HT-29 (cell line): ENCODE data around the gene CELA2B. TPM values are rescaled to one million over a fixed set of nuclear protein-coding genes. Genes with fewer than 3 reads are reported as not detected.
A peak's percentile ranks its signal among the peaks of the same experiment; 100 is the strongest.
"Not testable (repeated sequence)": the region's sequence is repeated elsewhere in the genome, so short reads cannot be mapped to it uniquely, and the experiment has no call there.

ENCODE experiments used
- DNase-seq: peaks from one replicate; pipeline ENCODE4 v3.0.0-alpha.2; 2015; ENCODE audit warnings: low spot score
- total RNA-seq: library from RNA; depleted of rRNA; stranded (reverse); fragments of >200 nt; shearing (Covaris generic); gene quantifications from 2 replicates; pipeline ENCODE4 v1.2.3, GENCODE V29; 2014; rRNA removed

Gene CELA2B
- total RNA-seq: not detected in 2 replicates

DNA sequence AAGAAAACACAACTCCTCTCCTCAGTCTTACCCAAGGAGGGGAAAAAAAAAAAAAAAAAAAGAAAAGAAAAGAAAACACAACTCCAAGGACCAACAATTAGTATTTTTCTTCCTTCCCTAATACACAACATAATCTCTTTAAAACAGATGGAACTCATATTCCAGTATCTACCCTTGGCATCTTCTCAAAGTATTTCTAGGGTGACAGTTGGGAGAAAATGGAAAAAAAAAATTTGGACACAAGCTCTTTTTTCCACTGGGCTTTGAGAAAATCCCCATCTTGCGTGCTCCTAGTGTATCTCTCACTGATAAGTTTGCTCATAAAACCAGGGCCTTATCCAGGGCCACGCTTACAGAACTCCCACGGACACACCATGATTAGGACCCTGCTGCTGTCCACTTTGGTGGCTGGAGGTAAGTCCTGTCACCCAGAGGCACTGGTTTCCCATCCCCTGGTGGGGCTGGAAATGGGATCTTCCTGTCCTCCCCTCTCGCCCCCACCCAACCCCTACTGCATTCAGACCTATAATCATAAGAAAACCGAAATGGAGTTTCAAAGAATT, at the start of gene CELA2B:
Gene CELA2B, plus strand, starts transcription at position 353 of the 563 bp plus-strand sequence. Its CDS starts 22 bp downstream, at position 375.
- no peak for DNase-seq

DNA sequence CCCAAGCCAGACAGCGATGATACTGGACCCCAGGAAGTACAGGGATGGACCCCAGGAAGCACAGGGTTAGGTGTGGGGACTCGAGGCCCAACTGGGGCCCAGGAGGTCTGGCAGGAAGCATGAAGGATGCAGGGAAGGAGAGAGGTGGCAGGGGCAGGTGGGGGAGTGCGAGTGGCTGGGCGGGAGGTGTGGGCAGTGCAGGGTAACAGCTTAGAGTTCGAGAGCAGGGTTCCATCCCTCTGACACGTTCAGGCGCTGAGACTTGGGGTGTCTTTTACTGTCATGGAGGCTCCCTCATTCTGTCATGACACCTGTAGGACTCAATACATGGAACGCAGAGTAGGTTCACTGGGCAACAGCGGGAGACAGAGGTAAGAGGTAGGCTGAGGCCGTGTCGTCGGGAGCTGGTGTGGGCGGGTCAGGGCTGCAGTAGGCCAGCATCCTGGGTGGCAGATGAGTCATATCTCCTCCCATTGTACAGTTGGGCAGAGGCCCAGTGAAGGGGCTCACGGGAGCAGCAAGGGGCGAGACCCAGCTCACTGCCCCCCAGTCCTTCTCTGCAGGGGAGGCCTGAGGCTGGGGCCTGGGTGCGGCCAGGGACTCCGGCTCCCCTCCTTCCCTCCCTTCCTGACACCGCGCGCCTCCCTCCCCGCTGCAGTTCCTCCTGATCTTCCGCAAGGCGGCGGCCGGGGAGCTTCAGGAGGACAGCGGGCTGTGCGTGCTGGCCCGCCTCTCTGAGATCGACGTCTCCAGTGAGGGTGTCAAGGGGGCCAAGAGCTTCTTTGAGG, 49.2 kb upstream of the CELA2B start:
- peak; percentile 79 for DNase-seq

DNA sequence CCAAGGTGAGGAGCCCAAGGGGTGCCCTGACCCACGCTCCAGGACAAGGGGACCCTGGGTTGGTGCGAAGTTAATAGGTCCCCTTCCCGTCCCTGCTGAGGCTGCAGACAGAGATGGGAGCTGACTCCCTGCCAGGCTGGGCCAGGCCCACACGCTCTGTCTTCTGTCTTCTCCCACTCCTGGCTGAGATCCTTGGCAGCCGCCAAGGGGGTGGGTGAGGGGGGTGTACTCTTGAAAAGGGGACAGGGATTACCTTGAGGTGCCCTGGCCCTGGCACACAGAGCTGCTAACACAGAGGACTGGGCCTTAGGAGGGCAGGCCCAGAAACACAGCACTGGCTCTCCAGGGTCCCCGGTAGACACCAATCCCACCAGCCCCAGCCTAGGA, 48.6 kb upstream of the CELA2B start:
- DNase-seq: no peak

DNA sequence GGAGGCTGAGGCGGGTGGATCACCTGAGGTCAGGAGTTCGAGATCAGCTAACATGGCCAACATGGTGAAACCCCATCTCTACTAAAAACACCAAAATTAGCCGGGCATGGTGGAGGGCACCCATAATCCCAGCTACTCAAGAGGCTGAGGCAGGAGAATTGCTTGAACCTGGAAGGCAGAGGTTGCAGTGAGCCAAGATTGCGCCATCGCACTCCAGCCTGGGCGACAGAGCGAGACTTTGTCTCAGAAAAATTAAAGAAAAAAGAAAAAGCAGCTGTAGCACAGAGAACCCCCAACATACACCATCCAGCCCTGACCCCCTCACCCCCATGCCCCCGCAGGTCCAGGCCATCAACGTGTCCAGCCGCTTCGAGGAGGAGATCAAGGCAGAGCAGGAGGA, 47.7 kb upstream of the CELA2B start:
- DNase-seq: not testable (repeated sequence)

DNA sequence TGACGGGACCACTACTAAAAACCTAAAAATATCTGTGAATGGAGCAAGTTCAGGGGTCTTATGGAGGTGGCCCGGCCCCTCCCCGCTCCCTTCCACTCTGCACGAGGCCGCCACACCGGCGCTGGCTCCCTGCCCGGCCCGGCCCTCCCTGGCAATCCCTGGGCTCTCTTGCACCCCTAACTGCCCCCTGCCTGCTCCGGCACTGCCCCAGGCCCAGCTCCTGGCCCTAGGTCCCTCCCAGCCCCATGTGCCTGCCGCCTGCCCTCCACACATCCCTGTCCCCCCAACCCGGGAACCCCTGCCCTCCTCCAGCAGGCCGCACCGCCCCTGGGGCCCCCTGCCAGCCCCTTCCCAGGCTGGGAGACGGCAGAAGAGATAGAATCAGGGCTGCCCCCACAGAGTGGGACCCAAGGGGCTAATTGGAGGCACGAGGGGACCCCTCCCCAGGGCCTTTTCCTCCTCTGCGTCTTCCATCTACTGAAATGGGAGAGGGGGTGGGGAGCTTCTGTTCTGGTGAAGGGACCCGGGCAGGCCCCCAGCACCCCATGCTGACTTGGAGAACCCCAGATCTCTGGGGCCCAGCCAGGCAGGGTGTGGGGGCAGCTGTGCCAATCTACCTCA, 47.0 kb upstream of the CELA2B start:
- DNase-seq: no peak

DNA sequence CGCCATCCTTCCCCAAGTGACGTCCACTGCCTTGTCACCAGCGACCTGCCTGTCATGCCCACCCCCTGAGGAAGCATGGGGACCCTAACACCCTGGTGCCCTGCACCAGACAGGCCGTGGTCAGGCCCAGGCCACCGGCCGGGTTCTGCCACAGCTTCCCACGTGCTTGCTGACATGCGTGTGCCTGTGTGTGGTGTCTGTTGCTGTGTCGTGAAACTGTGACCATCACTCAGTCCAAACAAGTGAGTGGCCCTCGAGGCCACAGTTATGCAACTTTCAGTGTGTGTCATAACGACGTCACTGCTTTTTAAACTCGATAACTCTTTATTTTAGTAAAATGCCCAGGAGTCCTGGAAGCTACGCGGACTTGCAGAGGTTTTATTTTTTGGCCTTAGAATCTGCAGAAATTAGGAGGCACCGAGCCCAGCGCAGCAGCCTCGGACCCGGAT, 46.2 kb upstream of the CELA2B start:
- DNase-seq: no peak

DNA sequence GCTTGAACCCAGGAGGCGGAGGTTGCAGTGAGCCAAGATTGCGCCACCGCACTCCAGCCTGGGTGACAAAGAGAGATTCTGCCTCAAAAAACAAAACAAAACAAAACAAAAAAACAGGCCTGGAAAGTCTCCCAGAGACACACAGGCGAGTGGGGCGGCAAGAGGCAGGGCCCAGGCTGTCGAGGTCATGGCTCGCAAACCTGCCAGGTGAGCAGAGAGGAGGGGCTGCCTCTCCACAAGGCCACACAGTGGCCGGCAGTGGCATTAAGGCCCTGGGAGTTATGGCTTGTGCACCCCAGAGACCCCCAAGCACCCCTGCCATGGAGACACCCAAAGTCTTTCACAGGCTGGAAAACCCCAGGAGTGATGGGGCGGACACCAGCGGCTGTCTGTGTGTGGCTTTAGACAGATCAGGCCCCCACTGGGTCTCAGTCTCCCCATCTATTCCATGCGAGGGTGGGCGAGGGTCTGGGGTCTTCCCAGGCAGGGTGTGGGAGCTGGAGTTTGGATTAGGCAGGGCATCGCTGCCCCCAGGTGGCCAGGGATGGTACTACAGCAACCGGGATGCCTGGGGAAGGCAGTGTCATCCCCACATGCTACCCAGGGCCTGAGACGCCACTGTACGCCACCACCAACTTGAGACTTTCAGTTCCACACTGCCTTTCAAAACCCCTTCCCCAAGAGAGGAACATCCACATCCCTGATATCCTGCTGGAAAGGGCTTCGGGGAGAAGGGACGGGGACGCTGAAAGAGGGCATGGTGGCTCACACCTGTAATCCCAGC, 44.9 kb upstream of the CELA2B start:
- DNase-seq: peak; percentile 65

DNA sequence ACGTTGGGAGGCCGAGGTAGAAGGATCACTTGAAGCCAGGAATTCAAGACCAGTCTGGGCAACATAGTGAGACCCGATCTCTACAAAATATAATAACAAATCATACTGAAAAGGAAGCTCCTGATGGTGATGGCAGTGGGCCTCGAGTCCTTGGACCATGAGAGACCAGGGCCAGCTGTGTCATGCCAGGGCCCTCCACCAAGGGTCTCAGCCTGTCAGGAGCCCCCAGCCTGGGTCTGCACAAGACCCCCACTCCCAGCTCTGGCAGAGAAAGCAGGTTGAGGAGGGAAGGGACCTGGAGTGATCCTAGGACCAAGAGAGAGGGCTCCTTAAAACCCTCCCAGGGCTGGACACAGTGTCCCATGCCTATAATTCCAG, 44.3 kb upstream of the CELA2B start:
- DNase-seq: no peak

DNA sequence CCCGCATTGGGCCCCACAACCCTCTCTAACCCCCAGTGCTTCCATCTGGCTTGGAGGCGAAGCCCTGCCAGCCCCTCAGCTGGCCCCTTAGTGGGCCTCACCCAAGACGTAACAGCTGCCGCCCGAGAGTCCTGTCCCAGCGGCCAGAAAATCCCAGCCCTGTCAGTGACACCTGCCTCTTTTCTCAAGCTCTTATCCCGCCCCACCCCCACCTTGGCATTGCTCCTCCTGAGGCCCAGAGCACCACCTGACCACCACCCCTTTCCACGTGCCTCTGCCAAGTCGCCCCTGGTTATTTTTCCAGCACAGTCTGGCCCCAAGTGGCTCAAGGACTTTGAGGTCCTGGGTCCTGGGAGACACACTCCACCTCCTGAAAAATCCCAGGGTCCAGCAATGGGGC, 43.6 kb upstream of the CELA2B start:
- no peak for DNase-seq

DNA sequence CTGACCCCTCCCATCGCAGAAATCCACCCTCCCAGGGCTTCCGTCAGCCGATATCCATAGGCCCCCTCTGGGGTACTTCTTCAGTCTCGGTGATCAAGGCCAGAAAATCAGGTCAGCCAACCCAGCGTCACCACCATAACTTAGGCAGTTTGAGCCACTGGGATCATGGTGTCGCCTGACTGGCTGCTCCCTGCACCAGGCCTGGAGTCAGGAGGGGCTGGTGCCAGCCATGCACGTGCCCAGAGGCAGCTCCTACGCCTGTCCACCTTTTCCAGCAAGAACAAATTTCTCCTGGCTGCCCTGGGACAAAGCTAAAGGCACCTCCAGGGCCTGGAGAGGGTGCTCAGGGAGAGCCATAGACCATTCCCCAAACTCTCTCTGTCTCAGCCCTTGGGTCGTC, 42.4 kb upstream of the CELA2B start:
- DNase-seq: no peak

DNA sequence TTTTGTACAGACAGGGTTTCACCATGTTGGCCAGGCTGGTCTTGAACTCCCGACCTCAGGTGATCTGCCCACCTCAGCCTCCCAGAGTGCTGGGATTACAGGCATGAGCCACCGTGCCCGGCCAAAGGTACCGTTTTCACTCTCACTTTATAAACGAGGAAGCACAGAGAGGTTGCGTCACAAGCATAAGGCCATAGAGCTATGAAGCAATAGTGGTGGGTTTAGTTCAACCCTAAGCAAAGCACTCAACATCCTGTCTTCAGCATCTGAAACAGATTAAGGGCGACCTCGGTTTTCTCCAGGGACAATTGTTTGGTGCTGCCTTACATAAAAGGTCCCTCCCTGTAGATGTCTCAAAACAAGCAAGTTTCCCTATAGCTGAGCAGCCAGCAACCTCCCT, 41.2 kb upstream of the CELA2B start:
- not testable (repeated sequence) for DNase-seq

DNA sequence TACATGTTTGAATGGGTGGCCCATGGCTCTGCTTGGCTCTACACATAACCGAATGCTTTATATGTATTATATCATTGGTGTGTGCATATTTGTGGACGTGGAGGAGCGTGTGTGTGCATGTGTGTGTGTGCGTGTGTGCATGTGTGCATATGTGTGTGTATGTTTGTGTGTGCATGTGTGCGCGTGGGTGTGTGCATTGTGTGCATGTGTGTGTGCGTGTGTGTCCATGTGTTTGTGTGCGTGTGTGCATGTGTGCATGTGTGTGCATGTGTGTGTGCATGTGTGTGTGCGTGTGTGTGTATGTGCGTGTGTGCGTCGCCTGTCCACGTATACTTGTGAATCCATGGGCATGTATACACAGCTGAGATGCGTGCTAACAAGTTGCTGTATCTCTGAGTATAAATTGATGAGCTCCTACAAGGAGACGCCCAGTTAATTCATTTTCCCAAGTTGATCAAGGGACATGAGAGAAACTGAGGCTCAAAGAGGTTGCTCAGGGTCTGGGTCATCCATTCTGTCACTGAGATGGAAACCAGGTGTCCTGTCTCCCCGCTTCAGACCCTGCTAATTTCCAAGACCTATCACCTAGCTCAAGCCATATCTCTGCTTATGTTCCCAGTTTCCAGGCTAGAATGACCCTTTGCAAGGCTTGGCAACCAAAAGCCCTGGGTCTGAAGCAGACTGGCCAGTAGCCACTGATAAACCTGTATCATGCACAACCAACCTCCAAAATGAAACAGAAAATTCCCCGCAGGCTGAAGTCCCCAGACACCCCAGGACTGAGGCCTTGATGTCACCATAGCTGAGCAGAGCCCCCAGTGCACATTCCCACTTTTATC, 40.4 kb upstream of the CELA2B start:
- no peak for DNase-seq

DNA sequence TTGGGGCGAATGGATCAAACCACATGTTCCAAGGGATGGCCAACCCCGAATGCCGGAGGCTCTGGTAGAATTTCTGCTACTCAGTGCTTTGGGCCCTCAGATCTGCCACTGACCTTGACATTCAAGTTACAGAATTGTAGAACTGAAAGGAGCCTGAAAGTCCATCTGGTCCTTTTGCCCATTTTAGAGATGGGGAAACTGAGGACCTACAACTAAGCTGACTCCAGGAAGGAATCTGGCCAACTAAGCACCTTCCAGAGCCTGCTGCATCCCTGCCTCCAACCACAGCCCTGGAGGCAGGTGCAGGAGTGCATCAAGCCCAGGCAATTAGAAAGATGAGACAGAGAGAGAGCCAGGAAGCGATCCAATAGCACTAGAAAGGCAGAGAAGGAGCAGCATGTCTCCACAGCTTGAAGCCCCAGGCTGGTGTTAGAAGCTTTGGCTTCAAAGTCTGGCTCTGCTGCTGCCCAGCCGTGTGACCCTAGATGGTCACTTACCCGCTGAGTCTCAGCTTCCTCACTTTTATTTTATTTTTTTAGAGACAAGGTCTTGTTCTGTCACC, 38.9 kb upstream of the CELA2B start:
- no peak for DNase-seq

DNA sequence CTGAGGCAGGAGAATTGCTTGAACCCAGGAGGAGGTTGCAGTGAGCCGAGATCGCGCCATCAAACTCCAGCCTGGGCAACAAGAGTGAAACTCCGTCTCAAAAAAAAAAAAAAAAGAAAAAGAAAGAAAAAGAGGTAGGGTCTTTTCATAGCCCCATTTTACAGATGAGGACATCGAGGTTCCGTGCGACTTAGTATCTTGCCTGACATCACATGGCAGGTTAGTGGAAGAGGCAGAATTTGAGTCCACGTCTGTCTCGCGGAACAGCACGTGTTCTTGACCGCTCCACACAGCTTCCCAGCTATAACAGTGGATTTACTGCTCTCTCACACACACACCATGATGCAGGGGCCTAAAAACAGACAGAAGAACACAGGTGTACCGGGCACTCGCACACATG, 36.6 kb upstream of the CELA2B start:
- no peak for DNase-seq

DNA sequence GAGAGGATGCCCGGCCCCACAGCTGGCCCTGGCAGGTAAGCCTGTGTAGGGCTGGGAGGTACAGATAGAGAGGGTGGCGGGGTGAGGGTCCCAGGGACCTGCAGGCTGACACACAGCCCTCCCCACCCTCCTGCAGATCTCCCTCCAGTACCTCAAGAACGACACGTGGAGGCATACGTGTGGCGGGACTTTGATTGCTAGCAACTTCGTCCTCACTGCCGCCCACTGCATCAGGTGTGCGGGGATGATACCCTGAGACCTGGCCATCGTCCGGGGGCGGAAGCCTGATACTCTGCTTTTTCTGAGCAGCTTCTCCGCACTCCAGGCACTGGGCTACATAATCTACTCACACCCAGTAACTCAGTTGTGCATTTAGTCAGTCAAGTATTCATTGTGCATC, 35.5 kb upstream of the CELA2B start:
- DNase-seq: no peak

DNA sequence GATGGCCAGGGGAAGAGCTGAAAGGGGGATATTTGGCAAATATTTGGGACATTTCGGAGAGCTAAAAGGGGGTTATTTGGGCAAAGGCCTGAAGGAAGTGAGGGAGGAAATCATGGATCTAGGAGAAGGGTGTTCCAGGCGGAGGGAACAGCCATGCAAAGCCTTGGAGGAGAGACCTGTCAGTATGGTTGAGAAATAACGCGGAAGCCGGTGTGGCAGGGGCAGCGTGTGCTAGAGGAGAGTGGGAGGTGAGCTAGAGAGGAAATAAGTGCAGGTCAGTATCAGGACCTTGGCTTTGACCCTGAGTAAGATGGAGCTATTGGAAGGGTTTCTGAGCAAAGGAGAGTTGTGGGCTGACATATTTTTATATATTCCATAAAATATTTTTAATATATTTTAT, 34.7 kb upstream of the CELA2B start:
- no peak for DNase-seq

DNA sequence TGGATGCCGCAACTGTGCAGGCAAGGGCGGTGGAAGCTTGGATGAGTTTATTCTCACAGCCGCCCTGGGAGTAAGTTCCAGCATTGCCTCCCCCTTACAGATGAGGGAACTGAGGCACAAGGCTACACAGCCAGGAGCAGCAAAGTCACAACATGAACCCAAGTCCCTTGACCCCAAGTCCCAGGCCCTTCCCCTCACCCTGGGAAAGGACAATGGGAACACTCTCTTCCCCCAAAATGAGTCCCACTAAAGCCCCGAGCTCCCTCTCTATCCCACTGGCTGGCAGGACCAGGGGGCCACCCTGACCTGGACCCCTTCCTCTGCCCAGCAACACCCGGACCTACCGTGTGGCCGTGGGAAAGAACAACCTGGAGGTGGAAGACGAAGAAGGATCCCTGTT, 33.8 kb upstream of the CELA2B start:
- DNase-seq: no peak

DNA sequence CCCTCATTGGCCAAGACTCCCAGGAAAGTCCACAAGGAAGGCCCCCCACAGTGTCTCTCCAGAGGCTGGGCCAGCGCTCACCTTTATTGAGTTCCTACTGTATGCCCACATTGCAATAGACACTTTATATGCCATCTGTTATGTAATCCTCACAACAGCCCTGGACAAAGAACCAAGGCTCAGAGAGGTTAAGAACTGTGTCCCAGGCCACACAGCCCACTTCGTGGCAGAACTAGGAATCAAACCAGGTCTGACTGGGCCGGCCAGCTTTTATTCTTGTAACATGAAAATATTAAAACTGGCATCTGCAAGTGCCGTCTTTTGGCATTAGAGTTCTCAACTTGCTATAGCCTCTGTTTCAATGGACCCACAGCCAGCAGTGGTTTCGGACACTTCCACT, 33.1 kb upstream of the CELA2B start:
- DNase-seq: no peak

DNA sequence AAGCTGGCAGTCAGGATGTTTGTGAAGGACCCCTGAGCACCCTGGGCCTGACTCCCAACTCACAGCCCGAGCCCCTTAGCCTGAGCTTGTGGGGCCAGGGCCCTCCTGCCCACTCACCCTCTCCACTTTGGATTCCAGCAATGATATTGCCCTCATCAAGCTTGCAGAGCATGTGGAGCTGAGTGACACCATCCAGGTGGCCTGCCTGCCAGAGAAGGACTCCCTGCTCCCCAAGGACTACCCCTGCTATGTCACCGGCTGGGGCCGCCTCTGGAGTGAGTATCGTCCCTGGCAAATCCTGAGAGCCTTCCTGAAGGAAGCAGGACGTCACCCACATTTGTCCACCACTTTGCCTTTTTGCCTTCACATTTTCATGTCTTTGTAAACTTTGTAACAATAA, 32.6 kb upstream of the CELA2B start:
- DNase-seq: no peak

DNA sequence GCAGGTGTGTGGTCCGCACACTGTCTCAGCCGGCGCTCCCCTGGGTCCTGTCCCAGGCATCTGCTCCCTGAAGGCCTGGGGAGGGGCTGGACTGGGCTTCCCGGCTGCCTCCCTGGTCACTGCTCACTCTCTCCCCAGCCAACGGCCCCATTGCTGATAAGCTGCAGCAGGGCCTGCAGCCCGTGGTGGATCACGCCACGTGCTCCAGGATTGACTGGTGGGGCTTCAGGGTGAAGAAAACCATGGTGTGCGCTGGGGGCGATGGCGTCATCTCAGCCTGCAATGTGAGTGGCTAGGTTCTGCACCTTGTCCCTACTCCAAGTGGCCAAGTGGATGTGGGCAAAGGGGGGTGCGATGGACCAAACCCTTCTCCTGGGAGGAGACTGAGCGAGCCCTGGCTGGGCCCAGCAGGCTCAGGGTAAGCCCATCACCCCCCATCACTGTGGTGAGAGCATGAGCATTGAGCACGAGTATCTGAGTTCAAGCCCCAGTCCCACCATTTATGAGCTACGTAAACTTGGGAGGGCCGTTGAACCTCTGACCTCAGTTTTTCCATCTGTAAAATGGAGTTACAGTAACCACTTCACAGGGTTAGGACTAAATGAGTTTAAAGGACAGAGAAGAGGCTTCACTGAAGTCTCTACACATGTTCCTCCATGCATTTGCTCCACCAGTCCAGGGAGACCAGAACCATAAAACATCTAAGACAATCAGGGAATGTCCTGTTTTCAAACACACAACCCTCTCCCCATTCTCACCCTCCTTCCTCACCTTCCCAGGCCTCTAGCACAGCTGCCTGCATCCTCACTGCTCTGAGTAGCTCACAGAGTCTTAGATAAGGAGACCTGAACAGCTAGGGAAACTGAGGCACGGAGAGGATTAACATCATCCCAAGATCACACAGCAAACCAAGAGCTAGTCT, 31.2 kb upstream of the CELA2B start:
- DNase-seq: no peak
